ENCODE measurements around the gene FBL. TPM values are rescaled to one million over a fixed set of nuclear protein-coding genes. Genes with fewer than 3 reads are reported as not detected.

Gene FBL
- total and polyA plus RNA-seq, 2 of the 13 experiments (the other 11 are each of a cell fraction or from before 2014, with no cell fraction given) = 153 to 468 TPM

DNA sequence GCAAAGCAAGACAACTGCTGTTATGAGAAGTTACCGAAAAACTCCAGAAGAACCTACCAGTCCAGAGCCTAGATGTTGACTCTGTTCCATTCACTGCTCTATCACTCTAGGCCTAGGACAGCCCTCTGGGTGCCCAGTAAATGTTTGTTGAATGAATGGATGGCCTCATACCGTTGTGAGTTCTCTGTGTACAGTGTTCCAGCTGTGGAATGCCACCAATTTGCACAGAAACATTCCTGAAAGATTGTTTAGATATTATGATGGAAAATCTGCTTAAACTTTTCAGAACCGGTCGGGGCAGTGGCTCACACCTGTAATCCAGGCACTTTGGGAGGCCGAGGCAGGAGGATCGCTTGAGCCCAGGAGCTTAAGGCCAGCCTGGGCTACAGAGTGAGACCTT is 1.3 kb upstream of the FBL start:
- DNase-seq (ENCODE audit: low spot score) (peak; percentile 63), ATAC-seq (peak; percentile 67), FAIRE-seq (no peak)
- H3K4me2 ChIP-seq (ENCODE audit: low read depth, low read length) = peak overlapping the region; percentile 96
- intact Hi-C loops (cut with micrococcal nuclease; ENCODE audit: unreplicated experiment) = no loop called here
- no peak overlapping the region for H3K27ac ChIP-seq (ENCODE audit: extremely low read length, insufficient read depth, low read length)
- H4K20me1 ChIP-seq (ENCODE audit: insufficient read depth, low read length) = peaks cover 27% of the 10 kb centered on the region
- BruUV-seq (replicated peaks) = no TSS peak
- in situ Hi-C loops (cut with HindIII; ENCODE audit: extremely low pct_ligation_motif_present, low pct_unique_long_range_greater_than_20kb) = no loop called here
- peaks cover 55% of the 10 kb centered on the region for H3K4me1 ChIP-seq (ENCODE audit: insufficient read depth, low read length)
- no peak overlapping the region for H2AFZ ChIP-seq (ENCODE audit: low read length)
- ChIA-PET CTCF (ENCODE audit: low intra/inter-chr PET ratio, low total read pairs) (no interaction called here), POLR2A (interaction anchor here (2.3 kb wide), 1 partner anchor 123 kb away, joined by 16 read pairs; the partner anchor contains the start of gene PSMC4)
- no peak overlapping the region for H3K9ac ChIP-seq (ENCODE audit: insufficient read depth, low read depth, low read length)
- H3K36me3 ChIP-seq (replicated peaks in 1 of 2; ENCODE audit: control insufficient read depth in 1 of 2, insufficient read depth in 2 of 2, low read length in 2 of 2) = no peaks in the 10 kb centered on the region
- H3K9me3 ChIP-seq (ENCODE audit: low read length) = no peaks in the 10 kb centered on the region
- peaks cover 36% of the 10 kb centered on the region for H3K79me2 ChIP-seq (ENCODE audit: insufficient read depth, low read length)
- H3K27me3 ChIP-seq (ENCODE audit: control insufficient read depth in 1 of 2, insufficient read depth in 2 of 2, low read length in 2 of 2) = no peaks in the 10 kb centered on the region; a peak in 1 of 5 replicates
- 42% methylated on average over 6 of the region's 6 CpGs for WGBS (ENCODE audit: low lambda C conversion rate)
- peak overlapping the region in 1 of 3 experiments; percentile 86; a peak in 1 of 6 replicates for H3K4me3 ChIP-seq (replicated peaks in 1 of 3; ENCODE audit: insufficient read depth in 1 of 3, low read depth in 2 of 3, low read length in 3 of 3)
- TF ChIP-seq THAP11 (CRISPR knock-in tag; IDR thresholded peaks at IDR 0.05) = no peak
- TF ChIP-seq ZNF3 (CRISPR knock-in tag; IDR thresholded peaks at IDR 0.05) = peak; percentile 96
- TF ChIP-seq ZFP90 (CRISPR knock-in tag; IDR thresholded peaks at IDR 0.05; ENCODE audit: borderline replicate concordance) = no peak
- TF ChIP-seq, protein P1, sequence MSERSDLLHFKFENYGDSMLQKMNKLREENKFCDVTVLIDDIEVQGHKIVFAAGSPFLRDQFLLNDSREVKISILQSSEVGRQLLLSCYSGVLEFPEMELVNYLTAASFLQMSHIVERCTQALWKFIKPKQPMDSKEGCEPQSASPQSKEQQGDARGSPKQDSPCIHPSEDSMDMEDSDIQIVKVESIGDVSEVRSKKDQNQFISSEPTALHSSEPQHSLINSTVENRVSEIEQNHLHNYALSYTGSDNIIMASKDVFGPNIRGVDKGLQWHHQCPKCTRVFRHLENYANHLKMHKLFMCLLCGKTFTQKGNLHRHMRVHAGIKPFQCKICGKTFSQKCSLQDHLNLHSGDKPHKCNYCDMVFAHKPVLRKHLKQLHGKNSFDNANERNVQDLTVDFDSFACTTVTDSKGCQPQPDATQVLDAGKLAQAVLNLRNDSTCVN (CRISPR knock-in tag; IDR thresholded peaks at IDR 0.05; ENCODE audit: borderline replicate concordance) = peak; percentile 95
- no peak for TF ChIP-seq ZNF577 (CRISPR knock-in tag; IDR thresholded peaks at IDR 0.05; ENCODE audit: borderline replicate concordance, low read depth)
- TF ChIP-seq ZNF644 (CRISPR knock-in tag; IDR thresholded peaks at IDR 0.05; ENCODE audit: low read depth) = 0 out of 2 replicates have a peak, but pooled peaks have one; percentile 25
- no peak for TF ChIP-seq FOXA1 (IDR thresholded peaks at IDR 0.05)
- TF ChIP-seq FOXA1 (CRISPR knock-in tag; IDR thresholded peaks at IDR 0.05) = peak; percentile 54
- TF ChIP-seq, protein P2, sequence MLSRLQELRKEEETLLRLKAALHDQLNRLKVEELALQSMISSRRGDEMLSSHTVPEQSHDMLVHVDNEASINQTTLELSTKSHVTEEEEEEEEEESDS (CRISPR knock-in tag; IDR thresholded peaks at IDR 0.05; ENCODE audit: borderline replicate concordance) = 0 out of 2 replicates have a peak, but pooled peaks have one; percentile 15
- TF ChIP-seq HDAC2 (CRISPR knock-in tag; IDR thresholded peaks at IDR 0.05) = peak; percentile 30; the same call in 1 of the 2 replicates
- peak; percentile 88 for TF ChIP-seq TEAD3 (CRISPR knock-in tag; optimal IDR thresholded peaks at IDR 0.05; ENCODE audit: borderline replicate concordance)
- no peak for TF ChIP-seq ZNF235 (CRISPR knock-in tag; IDR thresholded peaks at IDR 0.05; ENCODE audit: borderline replicate concordance)
- TF ChIP-seq, protein P3, sequence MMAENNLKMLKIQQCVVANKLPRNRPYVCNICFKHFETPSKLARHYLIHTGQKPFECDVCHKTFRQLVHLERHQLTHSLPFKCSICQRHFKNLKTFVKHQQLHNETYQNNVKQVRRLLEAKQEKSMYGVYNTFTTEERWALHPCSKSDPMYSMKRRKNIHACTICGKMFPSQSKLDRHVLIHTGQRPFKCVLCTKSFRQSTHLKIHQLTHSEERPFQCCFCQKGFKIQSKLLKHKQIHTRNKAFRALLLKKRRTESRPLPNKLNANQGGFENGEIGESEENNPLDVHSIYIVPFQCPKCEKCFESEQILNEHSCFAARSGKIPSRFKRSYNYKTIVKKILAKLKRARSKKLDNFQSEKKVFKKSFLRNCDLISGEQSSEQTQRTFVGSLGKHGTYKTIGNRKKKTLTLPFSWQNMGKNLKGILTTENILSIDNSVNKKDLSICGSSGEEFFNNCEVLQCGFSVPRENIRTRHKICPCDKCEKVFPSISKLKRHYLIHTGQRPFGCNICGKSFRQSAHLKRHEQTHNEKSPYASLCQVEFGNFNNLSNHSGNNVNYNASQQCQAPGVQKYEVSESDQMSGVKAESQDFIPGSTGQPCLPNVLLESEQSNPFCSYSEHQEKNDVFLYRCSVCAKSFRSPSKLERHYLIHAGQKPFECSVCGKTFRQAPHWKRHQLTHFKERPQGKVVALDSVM (CRISPR knock-in tag; IDR thresholded peaks at IDR 0.05) = peak; percentile 80
- TF ChIP-seq CAMTA2 (CRISPR knock-in tag; IDR thresholded peaks at IDR 0.05; ENCODE audit: borderline replicate concordance) = no peak
- TF ChIP-seq ZNF136 (CRISPR knock-in tag; IDR thresholded peaks at IDR 0.05; ENCODE audit: low read depth) = no peak
- TF ChIP-seq ZNF232 (CRISPR knock-in tag; IDR thresholded peaks at IDR 0.05; ENCODE audit: borderline replicate concordance) = 0 out of 2 replicates have a peak, but pooled peaks have one; percentile 7
- TF ChIP-seq ZFX (CRISPR knock-in tag; IDR thresholded peaks at IDR 0.05; ENCODE audit: low read depth) = peak; percentile 54; the same call in 1 of the 2 replicates
- 0 out of 2 replicates have a peak, but pooled peaks have one; percentile 48 for TF ChIP-seq FOXA3 (CRISPR knock-in tag; IDR thresholded peaks at IDR 0.05)
- TF ChIP-seq, protein P4, sequence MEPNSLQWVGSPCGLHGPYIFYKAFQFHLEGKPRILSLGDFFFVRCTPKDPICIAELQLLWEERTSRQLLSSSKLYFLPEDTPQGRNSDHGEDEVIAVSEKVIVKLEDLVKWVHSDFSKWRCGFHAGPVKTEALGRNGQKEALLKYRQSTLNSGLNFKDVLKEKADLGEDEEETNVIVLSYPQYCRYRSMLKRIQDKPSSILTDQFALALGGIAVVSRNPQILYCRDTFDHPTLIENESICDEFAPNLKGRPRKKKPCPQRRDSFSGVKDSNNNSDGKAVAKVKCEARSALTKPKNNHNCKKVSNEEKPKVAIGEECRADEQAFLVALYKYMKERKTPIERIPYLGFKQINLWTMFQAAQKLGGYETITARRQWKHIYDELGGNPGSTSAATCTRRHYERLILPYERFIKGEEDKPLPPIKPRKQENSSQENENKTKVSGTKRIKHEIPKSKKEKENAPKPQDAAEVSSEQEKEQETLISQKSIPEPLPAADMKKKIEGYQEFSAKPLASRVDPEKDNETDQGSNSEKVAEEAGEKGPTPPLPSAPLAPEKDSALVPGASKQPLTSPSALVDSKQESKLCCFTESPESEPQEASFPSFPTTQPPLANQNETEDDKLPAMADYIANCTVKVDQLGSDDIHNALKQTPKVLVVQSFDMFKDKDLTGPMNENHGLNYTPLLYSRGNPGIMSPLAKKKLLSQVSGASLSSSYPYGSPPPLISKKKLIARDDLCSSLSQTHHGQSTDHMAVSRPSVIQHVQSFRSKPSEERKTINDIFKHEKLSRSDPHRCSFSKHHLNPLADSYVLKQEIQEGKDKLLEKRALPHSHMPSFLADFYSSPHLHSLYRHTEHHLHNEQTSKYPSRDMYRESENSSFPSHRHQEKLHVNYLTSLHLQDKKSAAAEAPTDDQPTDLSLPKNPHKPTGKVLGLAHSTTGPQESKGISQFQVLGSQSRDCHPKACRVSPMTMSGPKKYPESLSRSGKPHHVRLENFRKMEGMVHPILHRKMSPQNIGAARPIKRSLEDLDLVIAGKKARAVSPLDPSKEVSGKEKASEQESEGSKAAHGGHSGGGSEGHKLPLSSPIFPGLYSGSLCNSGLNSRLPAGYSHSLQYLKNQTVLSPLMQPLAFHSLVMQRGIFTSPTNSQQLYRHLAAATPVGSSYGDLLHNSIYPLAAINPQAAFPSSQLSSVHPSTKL (CRISPR knock-in tag; IDR thresholded peaks at IDR 0.05) = 0 out of 2 replicates have a peak, but pooled peaks have one; percentile 7
